ENCODE results near the gene CRYGS.

DNA sequence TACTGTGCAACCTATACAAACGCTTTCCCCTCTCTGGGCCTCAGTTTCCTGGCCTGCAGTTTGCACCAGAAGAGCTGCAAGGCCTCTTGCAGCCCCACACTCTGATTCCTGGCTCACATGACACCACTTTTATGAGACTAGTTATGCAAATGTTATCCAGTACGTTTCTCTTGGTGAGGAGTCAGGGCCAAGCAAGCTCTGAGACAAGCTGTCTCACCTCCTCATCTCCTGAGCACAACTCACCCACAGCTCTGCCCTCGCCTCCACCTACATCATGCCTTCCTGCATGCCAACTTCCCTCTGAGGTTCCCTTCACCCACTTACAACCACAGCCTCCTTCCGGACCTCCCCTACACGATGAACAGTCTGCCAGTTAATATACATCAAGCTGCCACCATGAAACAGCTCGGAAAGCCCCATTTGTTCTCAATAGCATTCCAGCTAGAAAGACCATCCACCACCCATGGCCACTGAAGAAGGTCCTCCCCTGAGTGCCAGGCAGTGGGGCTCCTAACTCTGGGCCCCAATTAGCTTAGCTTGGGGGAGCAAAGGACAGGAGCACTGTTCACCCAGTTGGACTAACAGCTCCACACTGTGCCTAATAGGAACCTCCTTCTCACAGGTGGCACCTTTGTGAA, 25.0 kb downstream of the CRYGS start:
- TF ChIP-seq, protein P1, sequence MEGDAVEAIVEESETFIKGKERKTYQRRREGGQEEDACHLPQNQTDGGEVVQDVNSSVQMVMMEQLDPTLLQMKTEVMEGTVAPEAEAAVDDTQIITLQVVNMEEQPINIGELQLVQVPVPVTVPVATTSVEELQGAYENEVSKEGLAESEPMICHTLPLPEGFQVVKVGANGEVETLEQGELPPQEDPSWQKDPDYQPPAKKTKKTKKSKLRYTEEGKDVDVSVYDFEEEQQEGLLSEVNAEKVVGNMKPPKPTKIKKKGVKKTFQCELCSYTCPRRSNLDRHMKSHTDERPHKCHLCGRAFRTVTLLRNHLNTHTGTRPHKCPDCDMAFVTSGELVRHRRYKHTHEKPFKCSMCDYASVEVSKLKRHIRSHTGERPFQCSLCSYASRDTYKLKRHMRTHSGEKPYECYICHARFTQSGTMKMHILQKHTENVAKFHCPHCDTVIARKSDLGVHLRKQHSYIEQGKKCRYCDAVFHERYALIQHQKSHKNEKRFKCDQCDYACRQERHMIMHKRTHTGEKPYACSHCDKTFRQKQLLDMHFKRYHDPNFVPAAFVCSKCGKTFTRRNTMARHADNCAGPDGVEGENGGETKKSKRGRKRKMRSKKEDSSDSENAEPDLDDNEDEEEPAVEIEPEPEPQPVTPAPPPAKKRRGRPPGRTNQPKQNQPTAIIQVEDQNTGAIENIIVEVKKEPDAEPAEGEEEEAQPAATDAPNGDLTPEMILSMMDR (IDR thresholded peaks at IDR 0.05), result no peak
- no peak for TF ChIP-seq EZH2 (IDR thresholded peaks at IDR 0.05; ENCODE audit: borderline replicate concordance, insufficient read depth, low read depth, low read length, poor library complexity, severe bottlenecking)
